ENCODE results near the gene OR2S2.

DNA sequence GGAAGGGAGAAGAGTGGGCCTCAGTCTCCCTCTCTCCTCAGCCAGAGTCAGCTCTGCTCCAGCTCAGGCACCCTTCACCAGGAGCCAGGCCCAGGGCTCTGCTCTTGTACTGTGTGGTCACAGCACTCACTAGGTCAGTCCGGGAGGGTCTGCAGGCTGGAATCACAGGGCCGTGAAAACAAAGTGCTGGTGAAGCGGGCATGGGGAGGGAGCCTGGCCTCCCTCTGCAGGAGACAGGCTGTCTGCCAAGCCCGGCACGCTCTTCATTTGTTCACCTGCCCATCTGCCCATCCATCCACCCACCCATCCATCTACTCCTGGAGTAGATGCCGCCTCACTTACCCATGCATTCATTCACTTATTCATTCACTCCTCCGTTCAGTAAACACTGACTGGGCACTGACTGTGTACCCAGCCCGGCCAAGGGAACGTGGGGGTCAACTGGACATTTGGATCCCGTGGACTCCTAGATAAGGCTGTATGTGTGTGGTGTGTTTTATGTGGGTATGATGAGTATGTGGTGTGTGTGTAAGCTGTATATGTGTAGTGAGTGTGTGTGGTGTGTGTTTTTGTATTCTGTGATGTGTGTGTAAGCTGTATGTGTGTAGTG is 45.1 kb downstream of the OR2S2 start:
- TF ChIP-seq, protein P1, sequence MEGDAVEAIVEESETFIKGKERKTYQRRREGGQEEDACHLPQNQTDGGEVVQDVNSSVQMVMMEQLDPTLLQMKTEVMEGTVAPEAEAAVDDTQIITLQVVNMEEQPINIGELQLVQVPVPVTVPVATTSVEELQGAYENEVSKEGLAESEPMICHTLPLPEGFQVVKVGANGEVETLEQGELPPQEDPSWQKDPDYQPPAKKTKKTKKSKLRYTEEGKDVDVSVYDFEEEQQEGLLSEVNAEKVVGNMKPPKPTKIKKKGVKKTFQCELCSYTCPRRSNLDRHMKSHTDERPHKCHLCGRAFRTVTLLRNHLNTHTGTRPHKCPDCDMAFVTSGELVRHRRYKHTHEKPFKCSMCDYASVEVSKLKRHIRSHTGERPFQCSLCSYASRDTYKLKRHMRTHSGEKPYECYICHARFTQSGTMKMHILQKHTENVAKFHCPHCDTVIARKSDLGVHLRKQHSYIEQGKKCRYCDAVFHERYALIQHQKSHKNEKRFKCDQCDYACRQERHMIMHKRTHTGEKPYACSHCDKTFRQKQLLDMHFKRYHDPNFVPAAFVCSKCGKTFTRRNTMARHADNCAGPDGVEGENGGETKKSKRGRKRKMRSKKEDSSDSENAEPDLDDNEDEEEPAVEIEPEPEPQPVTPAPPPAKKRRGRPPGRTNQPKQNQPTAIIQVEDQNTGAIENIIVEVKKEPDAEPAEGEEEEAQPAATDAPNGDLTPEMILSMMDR (conservative IDR thresholded peaks at IDR 0.05; ENCODE audit: low read depth, low read length) = no peak
- TF ChIP-seq EZH2 (IDR thresholded peaks at IDR 0.05; ENCODE audit: borderline replicate concordance, low read depth, low read length, poor library complexity, severe bottlenecking) = no peak

Measured in A673 (cell line).